GM18861 (cell line): ENCODE results near the gene PSRC1.

Source experiments
- ATAC-seq: cut with Tn5 transposase; IDR thresholded peaks from one replicate; pipeline ENCODE4 v1.9.1; 2021; ENCODE audit not compliant: unreplicated experiment

The PSRC1 gene

GRCh38 chr1:109272831-109273547 is 10.0 kb downstream of the PSRC1 start:
- no peak for ATAC-seq

- ATAC-seq = no peak
Observed at GRCh38 chr1:109272021-109272799, 10.7 kb downstream of the PSRC1 start.

- no peak for ATAC-seq
Observed at GRCh38 chr1:109271458-109271857, 11.5 kb downstream of the PSRC1 start.

- ATAC-seq = no peak
Observed at GRCh38 chr1:109270623-109271317, 12.2 kb downstream of the PSRC1 start.

GRCh38 chr1:109269981-109270622 is 12.8 kb downstream of the PSRC1 start:
- ATAC-seq = no peak

GRCh38 chr1:109269212-109269980 is 13.5 kb downstream of the PSRC1 start:
- ATAC-seq = no peak

- no peak for ATAC-seq
Observed at GRCh38 chr1:109268431-109269211, 14.3 kb downstream of the PSRC1 start.

- no peak for ATAC-seq
Observed at GRCh38 chr1:109267743-109268300, 15.1 kb downstream of the PSRC1 start.

GRCh38 chr1:109266965-109267364 is 16.0 kb downstream of the PSRC1 start:
- no peak for ATAC-seq

GRCh38 chr1:109265741-109266330 is 17.1 kb downstream of the PSRC1 start:
- no peak for ATAC-seq

GRCh38 chr1:109265016-109265415 is 17.9 kb downstream of the PSRC1 start:
- ATAC-seq = no peak

GRCh38 chr1:109264379-109264755 is 18.6 kb downstream of the PSRC1 start:
- no peak for ATAC-seq

GRCh38 chr1:109263597-109264378 is 19.2 kb downstream of the PSRC1 start:
- peak; percentile 79 for ATAC-seq

GRCh38 chr1:109263234-109263596 is 19.7 kb downstream of the PSRC1 start:
- ATAC-seq = no peak

- no peak for ATAC-seq
Observed at GRCh38 chr1:109262231-109263055, 20.5 kb downstream of the PSRC1 start.

- ATAC-seq = no peak
Observed at GRCh38 chr1:109261578-109261977, 21.4 kb downstream of the PSRC1 start.

- ATAC-seq = no peak
Observed at GRCh38 chr1:109261006-109261405, 21.9 kb downstream of the PSRC1 start.
